GM21825 (cell line): ENCODE measurements around the gene CAPN14.
A peak's percentile ranks its signal among the peaks of the same experiment; 100 is the strongest.

Source experiments
- ATAC-seq: cut with Tn5 transposase; IDR thresholded peaks from one replicate; pipeline ENCODE4 v1.9.1; 2021; ENCODE audit warnings: mild to moderate bottlenecking, moderate library complexity; ENCODE audit not compliant: unreplicated experiment

CAPN14 gene

GRCh38 chr2:31243053-31243452 lies 25.7 kb upstream of the CAPN14 start:
- no peak for ATAC-seq

GRCh38 chr2:31241625-31242270 lies 24.4 kb upstream of the CAPN14 start:
- ATAC-seq: no peak

- ATAC-seq: no peak
Measured at GRCh38 chr2:31240381-31241365, 23.4 kb upstream of the CAPN14 start.

- ATAC-seq: no peak
Measured at GRCh38 chr2:31239593-31240177, 22.4 kb upstream of the CAPN14 start.

GRCh38 chr2:31238906-31239592 lies 21.7 kb upstream of the CAPN14 start:
- no peak for ATAC-seq

GRCh38 chr2:31238126-31238905 lies 21.0 kb upstream of the CAPN14 start:
- ATAC-seq: no peak

GRCh38 chr2:31237348-31238017 lies 20.2 kb upstream of the CAPN14 start:
- no peak for ATAC-seq

GRCh38 chr2:31236433-31237205 lies 19.3 kb upstream of the CAPN14 start:
- no peak for ATAC-seq

GRCh38 chr2:31235504-31235902 lies 18.2 kb upstream of the CAPN14 start:
- ATAC-seq: no peak

GRCh38 chr2:31234683-31235503 lies 17.6 kb upstream of the CAPN14 start:
- ATAC-seq: no peak

GRCh38 chr2:31233741-31234682 lies 16.7 kb upstream of the CAPN14 start, which contains the start of gene EHD3:
Gene EHD3, plus strand, starts transcription at chr2:31234152. Its CDS starts 470 bp downstream, at chr2:31234622.
- ATAC-seq: peak; percentile 94

- ATAC-seq: no peak
Measured at GRCh38 chr2:31233231-31233630, 15.9 kb upstream of the CAPN14 start.

- no peak for ATAC-seq
Measured at GRCh38 chr2:31232586-31232985, 15.3 kb upstream of the CAPN14 start.

GRCh38 chr2:31231571-31232302 lies 14.4 kb upstream of the CAPN14 start:
- ATAC-seq: no peak

GRCh38 chr2:31230751-31231150 lies 13.4 kb upstream of the CAPN14 start:
- ATAC-seq: no peak

GRCh38 chr2:31228717-31229116 lies 11.4 kb upstream of the CAPN14 start:
- no peak for ATAC-seq
